ENCODE results near the gene BOD1L1.
A peak's percentile ranks its signal among the peaks of the same experiment; 100 is the strongest.

BOD1L1 gene

DNA sequence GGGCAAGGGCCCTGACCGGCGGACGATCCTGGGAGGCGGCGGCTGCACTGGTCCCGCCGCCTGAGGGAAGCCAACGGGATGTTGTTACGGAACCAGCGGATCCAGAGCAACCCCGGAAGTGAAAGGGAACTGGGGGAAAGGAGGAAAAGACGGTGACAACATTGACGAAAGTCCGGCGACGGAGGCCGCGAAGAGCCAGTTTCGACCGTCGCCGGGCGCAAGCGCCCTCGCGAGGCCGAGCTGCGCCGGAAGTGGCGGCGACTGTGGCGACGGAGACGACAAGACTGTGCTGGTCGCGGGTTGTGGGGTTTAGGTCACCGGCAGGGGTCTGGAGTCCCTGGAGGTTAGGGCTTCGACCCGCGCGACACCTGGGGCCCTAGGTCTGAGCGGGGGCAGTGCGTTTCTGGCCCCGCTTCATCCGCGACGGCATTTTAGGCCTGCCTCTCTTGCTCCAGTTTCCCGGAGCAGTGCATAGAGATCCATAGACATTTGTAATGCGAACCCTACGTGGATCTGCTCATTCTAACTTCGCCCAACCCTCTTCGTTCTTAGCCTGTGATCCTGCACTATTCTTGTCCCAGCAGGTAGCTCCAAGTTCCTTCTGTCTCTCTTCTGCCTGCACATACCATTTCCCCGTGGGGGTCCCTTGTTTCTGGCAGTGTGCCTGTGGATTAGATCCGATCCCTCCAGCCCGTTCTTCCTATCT, at the start of gene BOD1L1:
TSS of gene BOD1L1 (minus strand) at position 120 of the 706 bp plus-strand sequence. CDS start 138 bp downstream, outside the sequence.
- DNase-seq = peak; percentile 89

DNA sequence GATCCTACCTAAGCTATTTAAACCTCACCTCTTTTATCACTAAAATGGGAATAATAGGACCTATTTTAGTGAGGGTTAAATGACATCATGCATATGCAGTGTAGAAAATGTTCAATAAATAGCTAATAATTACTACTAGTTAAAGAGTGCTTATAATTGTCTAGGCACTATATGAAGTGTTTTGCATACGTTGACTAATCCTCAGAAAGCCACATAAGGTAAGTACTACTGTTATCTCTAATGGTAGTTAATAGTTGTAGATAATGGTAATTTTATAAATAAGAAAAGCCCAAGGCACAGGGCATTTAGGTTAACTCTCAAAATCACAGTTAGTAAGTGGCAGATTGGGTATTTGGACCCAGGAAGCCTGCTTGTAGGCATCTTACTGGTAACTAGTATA, 47.4 kb upstream of the BOD1L1 start:
- no peak for DNase-seq

DNA sequence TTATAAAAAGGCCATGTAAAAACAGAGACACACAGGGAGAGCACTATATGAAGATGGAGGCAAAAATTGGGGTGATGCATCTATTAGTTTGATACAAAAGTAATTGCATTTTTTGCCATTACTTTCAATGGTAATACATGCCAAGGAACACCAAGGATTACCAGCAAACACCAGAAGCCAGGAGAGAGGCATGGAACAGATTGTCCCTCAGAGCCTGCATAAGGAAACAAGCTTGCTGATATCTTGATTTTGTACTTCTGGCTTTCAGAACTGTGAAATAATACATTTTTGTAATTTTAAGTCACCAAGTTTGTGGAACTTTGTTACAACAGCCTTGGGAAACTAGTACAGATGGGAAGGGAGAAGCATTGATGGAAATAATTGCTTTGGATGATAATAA, 45.6 kb upstream of the BOD1L1 start:
- no peak for DNase-seq

DNA sequence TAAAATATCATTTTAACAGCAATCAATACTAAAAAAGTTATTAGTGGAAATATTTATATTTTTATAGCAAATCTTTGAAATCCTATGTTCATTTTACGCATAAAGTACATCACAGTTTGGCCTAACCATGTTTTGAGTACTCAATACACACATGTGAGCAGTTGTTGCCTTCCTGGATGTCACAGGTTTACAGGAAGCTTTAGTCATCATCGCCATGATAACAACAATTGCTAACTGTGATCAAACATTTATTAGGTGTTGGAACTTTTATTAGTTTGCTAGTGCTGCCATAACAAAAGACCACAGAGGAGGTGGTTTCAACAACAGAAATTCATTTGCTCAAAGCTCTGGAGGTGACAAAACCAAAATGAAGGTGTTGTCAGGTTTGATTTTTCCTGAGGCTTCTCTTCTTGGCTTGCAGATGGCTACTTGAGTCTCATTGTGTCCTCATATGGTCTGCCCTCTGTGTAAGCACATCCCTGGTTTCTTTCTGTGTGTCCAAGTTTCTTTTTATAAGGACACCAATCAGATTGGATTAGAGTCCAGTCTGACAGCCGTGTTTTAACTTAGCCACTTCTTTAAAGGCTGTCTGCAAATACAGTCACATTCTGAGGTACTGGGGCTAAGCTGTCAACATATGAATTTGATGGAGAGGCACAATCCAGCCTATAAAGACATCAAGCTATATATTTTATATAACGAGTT, 43.1 kb upstream of the BOD1L1 start:
- DNase-seq = no peak

DNA sequence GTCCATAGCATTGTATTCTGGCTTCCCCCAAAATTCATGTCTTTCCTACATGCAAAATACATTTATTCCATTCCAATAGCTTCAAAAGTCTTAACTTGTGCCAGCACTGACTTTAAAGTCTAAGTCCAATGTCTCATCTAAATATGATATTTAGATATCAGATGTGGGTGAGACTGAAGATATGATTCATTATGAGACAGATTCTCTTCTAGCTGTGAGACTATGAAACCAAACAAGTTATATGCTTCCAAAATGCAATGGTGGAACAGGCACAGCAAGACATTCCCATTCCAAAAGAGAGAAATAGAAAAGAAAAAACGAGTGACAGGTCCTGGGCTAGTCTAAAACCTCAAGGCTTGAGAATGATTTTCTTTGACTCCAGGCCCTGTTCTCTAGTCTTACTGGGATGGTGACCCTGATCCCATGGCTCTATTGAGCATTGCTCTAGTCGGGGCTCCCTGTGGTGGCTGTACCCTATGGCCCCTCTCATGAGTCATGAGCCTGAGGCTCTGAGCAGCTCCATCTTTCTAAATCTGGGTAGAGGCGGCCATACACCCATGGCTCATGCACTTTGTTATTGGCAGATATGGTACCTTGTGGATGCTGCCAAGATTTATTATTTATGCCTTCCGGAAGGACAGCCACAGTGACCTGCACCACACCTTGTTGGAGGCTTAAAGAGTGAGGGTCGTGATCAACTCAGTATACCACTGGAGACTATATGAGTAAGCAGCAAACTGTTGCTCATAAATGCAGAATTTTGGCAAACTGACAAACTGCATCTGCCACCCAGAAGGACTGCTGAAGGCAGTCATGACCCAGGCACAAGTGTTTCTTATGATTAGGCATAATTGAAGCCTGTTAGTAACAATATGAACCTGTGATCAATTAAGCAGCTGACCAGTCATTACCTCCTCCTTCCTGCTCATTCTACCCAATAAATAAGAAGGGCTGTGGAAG, 38.5 kb upstream of the BOD1L1 start:
- no peak for DNase-seq

DNA sequence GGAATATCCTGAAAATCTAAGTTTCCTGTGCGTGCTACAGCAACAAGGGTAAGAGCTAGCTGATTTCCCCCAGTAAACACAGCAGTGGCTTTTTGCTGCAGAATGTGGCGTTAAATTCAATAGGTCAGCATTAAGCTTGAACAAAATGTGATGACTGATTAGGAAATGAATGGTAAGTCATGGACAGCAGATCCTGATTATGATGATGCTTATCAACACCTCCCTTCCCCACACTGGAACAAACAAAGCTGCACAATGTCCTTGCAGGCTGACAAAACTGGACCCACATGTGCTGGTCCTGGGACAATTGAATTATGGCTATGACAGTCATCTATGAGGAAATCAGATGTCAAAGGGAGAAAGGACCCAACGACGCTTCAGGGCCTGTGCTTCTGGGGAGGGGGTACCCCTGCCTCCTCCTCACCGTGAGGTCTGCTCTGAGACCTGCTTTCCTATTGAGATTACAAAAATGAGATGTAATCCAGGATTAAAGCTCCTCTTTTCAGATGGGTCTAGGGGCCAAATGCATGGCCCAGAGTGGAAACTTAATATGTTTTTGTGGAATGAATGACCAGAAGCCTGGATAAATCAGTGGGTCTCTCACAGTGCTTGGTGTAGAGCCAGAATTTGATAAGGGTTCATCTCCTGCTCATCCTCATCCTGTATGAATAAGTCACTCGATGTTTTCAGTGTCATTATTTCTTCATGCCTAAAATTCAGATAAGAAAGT, 32.0 kb upstream of the BOD1L1 start:
- DNase-seq = no peak

DNA sequence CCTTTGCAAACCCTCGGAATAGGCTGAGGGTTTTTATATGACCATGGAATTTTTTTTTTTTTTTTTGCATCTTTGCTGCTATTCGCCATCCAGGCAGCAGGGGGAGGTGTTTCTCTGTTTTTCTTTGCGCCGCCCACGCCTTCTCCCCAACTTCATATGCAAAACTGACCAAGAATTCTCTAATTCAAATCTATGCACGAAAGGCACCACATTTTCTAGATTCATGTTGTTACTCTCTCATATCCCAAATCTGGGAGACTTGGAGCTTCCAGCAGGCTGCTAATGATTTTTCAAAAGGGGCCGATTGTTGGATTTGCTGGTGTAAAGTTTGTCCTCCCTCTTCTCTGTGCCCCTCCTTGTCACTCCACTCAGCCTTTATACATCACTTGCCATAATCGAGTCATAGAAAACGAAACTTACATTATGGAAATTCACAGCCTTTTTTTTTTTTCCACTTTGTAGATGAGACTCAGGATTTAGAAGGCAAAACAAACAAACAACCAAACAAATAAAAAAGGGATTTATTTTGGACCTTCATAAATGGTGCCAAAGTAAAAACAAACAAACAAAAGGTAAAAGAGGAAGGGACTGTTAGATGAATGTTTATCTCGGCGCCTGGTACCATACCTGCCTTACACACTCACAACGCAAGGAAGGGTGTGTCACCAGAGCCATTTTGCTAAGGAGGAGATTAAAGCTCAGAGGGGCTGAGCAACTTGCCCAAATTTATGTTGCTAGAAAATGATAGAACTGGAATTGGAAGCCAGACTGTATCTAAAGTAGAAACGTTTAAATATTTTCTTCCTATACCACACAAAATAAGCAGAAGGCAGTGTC, 29.3 kb upstream of the BOD1L1 start:
- peak; percentile 84 for DNase-seq

DNA sequence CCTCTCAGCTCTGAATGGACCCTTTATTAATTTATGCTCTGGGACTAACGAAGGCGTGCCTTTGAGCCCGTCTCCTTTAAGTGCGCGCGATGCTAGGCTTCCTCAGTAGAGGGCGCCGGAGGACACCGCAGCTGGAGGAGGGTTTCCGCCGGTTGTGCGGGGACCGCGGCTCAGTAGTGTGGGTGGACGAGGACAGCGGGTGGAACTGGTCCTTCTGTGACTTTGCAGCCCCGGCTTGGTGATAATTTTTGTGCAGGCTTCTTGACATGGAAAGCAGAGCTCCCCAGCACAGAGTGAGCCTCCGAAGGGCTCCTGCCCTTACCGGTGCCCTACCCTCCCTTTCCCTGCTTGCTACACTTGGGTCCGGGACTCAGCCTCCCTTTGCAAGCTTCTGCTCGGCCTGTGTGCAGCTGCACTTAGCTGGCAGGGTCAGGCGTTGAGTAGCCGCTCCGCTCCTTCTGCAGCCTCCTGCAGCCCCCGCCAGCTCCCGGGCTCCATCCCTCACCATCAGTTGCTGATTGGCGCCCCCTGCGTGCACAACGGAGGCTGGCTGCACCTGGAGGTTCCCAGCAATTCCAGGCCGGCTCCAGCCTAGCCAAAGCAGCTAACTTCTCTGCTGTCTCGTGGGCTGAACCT, 26.8 kb upstream of the BOD1L1 start:
- DNase-seq = peak; percentile 90

DNA sequence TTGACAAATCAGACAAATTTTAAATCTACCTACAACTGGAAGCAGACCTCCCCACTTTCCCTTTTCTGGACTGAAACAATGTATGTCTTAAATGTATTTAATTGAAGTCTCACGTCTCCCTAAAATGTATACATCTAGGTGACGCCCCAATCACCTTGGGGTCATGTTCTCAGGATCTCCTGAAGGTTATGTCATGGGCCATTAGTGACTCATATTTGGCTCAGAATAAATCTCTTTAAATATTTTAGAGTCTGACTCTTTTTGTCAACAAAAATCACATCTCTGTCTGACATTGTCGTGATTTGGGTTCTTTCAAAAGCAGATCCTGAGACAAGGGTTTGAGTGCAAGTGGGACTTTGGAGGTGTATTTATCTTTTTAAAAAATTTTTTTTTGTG, 26.2 kb upstream of the BOD1L1 start:
- no peak for DNase-seq

DNA sequence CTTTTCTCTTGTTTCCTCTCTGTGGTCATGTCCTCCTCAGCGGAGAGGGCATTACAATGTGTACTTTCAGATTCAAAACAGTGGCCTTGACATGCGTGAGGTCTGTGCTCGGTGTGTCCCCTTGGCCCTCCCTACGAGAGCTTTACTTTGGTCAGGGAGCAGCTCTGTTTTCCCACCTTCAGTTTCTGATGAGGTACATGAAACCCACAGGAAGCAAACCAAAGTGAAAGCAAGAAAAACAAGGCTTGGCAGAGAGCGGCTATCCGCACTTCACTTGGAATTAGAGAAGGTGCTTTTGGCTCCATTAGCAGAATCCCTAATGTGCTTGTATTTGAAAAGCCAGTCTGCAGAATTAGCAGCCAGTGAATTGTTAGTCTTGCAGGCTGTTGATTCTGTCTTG, 19.5 kb upstream of the BOD1L1 start:
- DNase-seq = no peak

DNA sequence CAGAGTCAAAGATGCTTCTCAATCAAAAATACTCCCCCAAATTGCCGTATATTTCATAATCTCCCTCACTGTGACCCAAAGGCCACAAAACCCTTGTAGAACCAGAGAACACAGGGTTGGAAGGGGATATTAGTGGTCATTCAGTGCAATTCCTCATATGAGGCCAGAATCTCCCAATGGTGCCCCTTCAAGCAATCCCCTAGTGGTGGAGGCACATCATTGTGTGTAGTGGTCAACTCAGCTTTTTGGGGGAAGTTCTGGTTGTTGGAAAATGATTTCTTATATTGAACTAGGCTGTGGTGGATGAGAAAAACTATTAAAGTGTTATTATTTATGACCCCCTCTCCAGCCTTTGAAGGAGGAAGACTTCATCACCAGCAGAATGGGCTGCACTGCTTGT, 17.6 kb upstream of the BOD1L1 start:
- DNase-seq = no peak

DNA sequence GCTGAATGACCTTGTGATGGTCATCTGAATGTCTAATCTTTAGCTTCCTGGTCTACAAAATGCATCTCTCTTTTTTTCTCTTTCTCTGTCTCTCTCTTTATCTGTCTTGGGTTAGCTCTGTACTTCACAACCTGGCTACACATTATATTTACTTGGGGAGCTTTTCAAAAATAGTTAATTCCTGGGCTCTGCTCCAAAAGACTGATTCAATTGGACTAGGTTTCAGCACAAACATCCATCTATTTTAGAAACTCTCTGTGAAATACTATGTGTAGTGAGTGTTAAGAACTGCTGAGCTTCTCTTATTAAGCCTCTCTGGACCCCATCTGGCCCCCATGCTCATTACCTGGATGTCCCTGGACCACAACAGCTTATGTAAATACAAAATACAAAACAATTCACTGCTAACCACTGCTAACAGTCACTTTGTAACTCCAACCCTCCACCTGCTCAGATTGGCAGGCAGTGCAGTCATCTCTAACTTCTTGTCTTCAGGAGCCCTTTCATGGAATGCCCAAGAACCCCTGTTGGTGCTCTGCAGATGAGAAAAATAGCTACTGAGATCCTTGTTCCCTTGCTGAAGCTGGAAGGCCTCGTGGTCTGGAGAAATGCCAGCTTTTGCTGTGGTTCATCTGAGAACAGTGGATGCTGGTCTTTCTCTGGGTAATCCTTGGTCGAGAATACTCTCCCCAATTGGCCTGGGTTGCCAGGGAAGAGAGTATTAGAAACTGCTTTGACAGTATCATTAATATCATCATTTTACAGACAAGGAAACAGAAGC, 14.8 kb upstream of the BOD1L1 start:
- no peak for DNase-seq

DNA sequence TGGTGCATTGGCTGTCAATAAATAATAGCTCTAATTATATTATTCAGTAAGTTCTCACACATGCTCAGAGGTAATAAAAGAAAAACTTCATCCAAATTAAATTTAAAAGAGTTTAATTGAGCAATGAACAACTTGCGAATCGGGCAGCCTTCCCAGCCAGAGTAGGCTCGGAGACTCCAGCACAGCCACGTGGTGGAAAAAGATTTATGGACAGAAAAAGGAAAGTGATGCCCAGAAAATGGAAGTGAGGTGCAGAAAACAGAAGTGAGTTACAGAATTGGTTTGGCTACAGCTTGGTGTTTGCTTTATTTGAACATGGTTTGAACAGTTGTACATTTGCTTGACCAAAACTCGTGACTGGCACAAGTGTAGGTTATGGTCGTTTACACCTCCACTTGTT, 13.6 kb upstream of the BOD1L1 start:
- no peak for DNase-seq

DNA sequence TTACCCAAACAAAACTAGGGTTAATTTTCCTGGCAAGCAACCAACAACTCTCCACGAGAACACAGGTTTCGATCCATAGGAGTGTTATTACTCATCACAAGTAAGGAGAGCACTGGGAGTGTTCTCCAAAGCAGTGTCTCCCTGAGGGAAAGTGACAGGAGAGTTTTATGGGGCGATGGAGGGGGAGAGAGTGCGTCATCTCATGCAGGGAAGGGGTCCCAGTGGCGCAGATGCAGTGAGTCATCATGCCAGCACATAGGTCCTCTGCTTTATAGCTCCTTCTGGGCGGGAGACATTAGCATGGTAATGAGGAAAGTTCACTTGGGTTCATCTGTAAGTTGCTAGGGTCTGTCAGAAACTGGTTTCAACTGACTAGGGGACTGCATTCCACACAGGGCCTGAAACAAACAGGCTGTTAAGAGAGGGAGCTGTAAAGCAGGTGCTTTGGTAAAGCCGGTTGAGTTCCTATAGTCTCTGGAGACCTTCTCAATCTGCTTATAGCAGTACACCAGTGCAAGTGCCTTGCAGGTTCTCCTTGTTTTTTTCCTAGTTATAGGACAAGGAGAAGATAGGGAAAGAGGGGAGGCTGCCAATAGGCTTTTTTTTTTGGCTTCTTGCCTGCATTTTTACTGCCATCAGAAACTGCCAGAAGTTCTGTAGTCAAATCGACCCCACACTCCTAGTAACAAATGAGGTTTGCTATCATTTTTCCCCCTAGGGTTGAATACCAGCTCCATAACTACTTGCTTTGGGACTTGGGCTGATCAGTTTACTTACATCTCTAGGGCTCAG, 12.8 kb upstream of the BOD1L1 start:
- DNase-seq = no peak

DNA sequence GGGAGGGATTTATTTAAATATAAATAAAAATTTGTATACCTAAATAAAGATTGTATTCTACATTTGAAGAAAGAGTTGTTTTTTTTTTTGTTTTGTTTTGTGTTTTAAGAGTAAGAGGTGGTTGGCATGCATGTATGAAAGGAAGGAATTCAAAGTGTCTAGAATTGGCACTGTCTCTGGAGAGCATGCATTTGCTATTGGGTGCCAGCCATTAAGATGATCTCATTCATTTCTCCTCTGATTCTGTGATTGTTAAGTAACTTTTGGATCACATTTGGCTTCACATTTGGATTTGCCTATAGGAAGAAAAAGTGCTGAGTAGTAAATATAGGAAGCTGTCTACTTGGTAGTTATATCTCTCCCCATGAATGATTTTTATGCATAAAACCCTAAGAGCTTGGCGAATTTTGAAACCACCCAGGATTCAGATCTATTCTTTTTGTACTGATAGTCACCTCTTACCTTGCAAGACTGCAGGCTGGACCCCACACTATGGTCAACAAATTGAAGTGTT, 7.8 kb upstream of the BOD1L1 start:
- no peak for DNase-seq

DNA sequence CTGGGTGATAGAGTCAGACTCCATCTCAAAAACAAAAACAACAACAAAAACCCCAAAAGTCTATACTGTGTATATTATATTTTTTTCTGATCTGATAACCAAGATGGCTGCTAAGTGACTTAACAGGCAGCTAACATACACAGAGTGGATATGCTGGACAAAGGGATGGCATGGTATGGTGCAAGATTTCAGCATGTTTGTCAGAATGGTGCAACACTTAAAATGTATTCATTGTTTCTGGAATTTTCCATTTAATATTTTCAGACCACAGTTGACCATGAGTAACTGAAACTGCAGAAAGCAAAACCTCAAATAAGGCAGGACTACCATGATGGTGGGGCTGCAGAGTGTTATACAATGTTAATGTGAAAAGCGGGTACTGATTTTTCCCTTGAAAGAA, 6.1 kb upstream of the BOD1L1 start:
- no peak for DNase-seq

DNA sequence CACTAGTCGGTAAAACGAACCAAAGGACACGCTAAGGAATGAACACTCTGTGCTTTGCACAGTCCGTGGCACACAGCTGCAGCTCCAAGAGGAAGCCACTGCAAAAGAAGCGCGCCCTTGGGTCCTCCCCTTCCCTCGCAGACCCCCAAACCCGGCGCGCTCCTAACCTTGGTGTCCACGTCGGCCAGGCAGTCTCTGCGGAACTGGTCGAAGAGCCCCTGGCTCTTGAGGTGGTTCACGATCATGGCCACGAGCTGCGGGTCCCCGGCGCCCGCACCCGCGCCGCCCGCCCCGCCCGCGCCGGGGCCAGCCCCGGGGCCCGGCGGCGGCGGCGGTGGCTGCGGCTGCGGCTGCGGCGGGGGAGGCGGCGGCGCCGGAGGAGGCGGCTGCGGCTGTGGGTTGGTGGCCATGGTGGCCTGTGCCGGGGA, 333 bp downstream of the BOD1L1 start:
- peak; percentile 75 for DNase-seq

DNA sequence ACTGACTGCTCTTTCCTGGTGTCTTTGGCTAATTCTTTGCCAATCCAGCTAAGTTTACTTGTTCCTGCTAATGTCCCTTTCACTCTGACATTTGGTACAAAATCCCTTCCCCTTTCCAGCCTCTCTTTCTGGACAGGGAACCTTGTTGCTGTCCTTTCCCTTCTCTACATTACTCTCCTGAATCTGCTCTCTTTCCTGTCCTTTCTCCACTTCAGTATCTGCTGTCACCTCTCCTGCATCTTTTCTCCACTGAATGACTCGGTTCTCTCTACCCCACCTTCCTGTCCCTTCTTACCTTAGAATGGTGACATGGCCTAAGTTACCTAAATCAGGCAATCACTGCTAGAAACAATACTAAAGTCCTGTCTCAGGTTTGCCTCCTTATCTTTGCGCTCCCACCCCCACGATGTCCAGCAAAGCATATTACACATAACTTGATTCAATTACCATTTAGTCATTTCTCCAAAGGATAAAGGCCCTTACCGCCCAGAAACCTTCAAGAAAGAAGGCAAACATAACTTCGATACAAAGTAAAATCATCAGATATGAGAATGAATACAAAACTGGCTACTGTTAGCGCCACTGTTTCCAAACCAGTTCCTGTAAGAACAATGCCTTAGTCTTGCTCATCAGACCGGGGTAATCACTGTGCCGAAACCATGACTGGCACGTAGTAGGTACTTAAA, 890 bp downstream of the BOD1L1 start:
- DNase-seq = no peak

All from activated CD8-positive, alpha-beta memory T cell treated with anti-CD3 and anti-CD28 coated beads, Interleukin-2, amount 50 U/mL, for 48 hours (primary cell).